Activated T-helper 1 cell treated with anti-CD3 and anti-CD28 coated beads, Interleukin-12 subunit alpha, Interleukin-12 subunit beta, Interleukin-2, Interleukin-4 antibody, amounts not matched to agents 30 ng/mL and 10 ng/mL and 1 ng/mL, durations not matched to agents 14 hours and 24 hours and 36 hours (primary cell): ENCODE results near the gene QSOX1. TPM values are rescaled to one million over a fixed set of nuclear protein-coding genes. Genes with fewer than 3 reads are reported as not detected.
A peak's percentile ranks its signal among the peaks of the same experiment; 100 is the strongest.

Source experiments
- DNase-seq: peaks from one replicate; pipeline ENCODE4 v3.0.0; 2021; ENCODE audit warnings: low spot score
- H3K27ac Mint-ChIP-seq: one replicate; pipeline ENCODE4 v1.8.0; 2021; ENCODE audit warnings: mild to moderate bottlenecking, mixed read lengths
- H3K27me3 Mint-ChIP-seq: one replicate; pipeline ENCODE4 v1.8.0; 2022; ENCODE audit warnings: mild to moderate bottlenecking, moderate library complexity, mixed read lengths; ENCODE audit not compliant: insufficient read depth
- H3K36me3 Mint-ChIP-seq: one replicate; pipeline ENCODE4 v1.8.0; 2021; ENCODE audit warnings: low read depth, mixed read lengths
- H3K4me1 Mint-ChIP-seq: one replicate; pipeline ENCODE4 v1.8.0; 2021; ENCODE audit warnings: low read depth, mixed read lengths
- H3K4me3 Mint-ChIP-seq: one replicate; pipeline ENCODE4 v1.8.0; 2021; ENCODE audit warnings: mild to moderate bottlenecking, moderate library complexity, mixed read lengths
- H3K9me3 Mint-ChIP-seq: one replicate; pipeline ENCODE4 v1.8.0; 2021; ENCODE audit warnings: mixed read lengths
- intact Hi-C: fragments of 100-400 bp; cut with micrococcal nuclease; formaldehyde crosslinking; loops from one replicate; pipeline ENCODE4 v1.15.1; 2024
- total RNA-seq: library from RNA; stranded (reverse); gene quantifications from 2 replicates; pipeline ENCODE4 v1.2.3, GENCODE V29; 2022

Gene QSOX1
- total RNA-seq, 1 donor from 2014 or later: 61.4 TPM

GRCh38 chr1:180155182-180155682 lies 563 bp downstream of the QSOX1 start:
- H3K9me3 Mint-ChIP-seq: no peaks in the 10 kb centered on the region
- H3K4me1 Mint-ChIP-seq: peaks cover 44% of the 10 kb centered on the region
- peak overlapping the region; percentile 87 for H3K4me3 Mint-ChIP-seq
- H3K27ac Mint-ChIP-seq: peak overlapping the region; percentile 94
- DNase-seq: no peak
- H3K36me3 Mint-ChIP-seq: no peaks in the 10 kb centered on the region
- H3K27me3 Mint-ChIP-seq: peaks cover 4% of the 10 kb centered on the region
- intact Hi-C loops: loop anchor here (1.0 kb wide), 2 partner anchors 13 to 201 kb away; partner anchors contain the start of gene CEP350

DNA sequence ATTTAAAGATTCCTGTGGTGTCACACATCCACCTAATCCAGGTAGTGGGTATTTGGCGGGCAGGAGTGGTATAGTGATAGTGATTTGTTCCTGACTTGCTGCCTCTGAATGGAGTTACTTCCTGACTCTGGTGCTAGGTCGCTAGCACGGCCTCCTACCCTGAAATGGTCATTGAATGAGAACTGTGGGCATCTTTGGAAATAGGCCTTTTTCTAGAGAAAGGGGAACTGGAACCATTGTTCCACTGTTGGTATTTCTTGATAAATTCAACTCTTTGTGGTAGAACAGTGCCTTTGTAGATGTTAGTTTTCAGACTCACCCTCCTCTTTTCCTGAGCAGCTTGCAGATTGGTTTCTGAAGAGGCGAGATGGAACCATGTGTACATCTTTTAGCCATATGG lies 1.5 kb downstream of the QSOX1 start:
- no peaks in the 10 kb centered on the region for H3K36me3 Mint-ChIP-seq
- no peak for DNase-seq
- no peak overlapping the region for H3K27ac Mint-ChIP-seq
- intact Hi-C loops: no loop called here
- H3K4me3 Mint-ChIP-seq: peak overlapping the region; percentile 87
- peaks cover 44% of the 10 kb centered on the region for H3K4me1 Mint-ChIP-seq
- peaks cover 2% of the 10 kb centered on the region for H3K27me3 Mint-ChIP-seq
- H3K9me3 Mint-ChIP-seq: no peaks in the 10 kb centered on the region

- DNase-seq: no peak
- peaks cover 44% of the 10 kb centered on the region for H3K4me1 Mint-ChIP-seq
- H3K27ac Mint-ChIP-seq: peak overlapping the region; percentile 19
- H3K9me3 Mint-ChIP-seq: no peaks in the 10 kb centered on the region
- peak overlapping the region; percentile 87 for H3K4me3 Mint-ChIP-seq
- H3K27me3 Mint-ChIP-seq: no peaks in the 10 kb centered on the region
- intact Hi-C loops: no loop called here
- no peaks in the 10 kb centered on the region for H3K36me3 Mint-ChIP-seq
These were observed 2.0 kb downstream of the QSOX1 start for GRCh38 chr1:180156631-180157091.

GRCh38 chr1:180157108-180157507 lies 2.4 kb downstream of the QSOX1 start:
- intact Hi-C loops: no loop called here
- Mint-ChIP-seq H3K36me3 (no peaks in the 10 kb centered on the region), H3K27ac (no peak overlapping the region), H3K4me3 (peak overlapping the region; percentile 87), H3K4me1 (peaks cover 44% of the 10 kb centered on the region), H3K27me3 (no peaks in the 10 kb centered on the region), H3K9me3 (no peaks in the 10 kb centered on the region)
- no peak for DNase-seq

DNA sequence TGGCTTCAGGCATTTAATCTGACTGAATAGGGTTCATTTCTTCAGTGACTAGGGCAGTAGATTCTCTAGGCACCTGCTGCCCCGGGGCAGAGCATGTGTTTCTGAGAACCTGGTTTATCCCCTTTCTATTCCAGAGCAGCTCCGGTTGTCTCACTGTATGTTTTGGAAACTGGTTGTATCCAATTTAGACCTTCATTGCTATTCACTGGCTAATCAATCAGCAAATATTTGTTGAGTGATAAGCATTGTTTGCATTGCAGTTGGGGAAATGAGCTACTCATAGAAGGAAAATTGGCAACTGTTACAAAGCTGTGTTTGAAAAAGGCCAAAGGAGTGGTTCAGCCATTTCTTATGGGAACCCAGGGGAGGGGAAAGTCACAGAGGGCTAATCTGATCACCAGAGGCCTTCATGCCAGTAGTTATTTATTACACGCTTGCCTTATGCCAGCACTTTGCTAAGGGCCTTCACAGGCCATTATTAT lies 2.9 kb downstream of the QSOX1 start:
- Mint-ChIP-seq H3K4me1 (peaks cover 40% of the 10 kb centered on the region), H3K4me3 (no peak overlapping the region), H3K36me3 (no peaks in the 10 kb centered on the region), H3K9me3 (no peaks in the 10 kb centered on the region), H3K27ac (no peak overlapping the region), H3K27me3 (no peaks in the 10 kb centered on the region)
- intact Hi-C loops: no loop called here
- DNase-seq: no peak

GRCh38 chr1:180158149-180159147 lies 3.8 kb downstream of the QSOX1 start:
- no peaks in the 10 kb centered on the region for H3K9me3 Mint-ChIP-seq
- H3K4me3 Mint-ChIP-seq: no peak overlapping the region
- no peaks in the 10 kb centered on the region for H3K36me3 Mint-ChIP-seq
- H3K27ac Mint-ChIP-seq: no peak overlapping the region
- no peak for DNase-seq
- peaks cover 39% of the 10 kb centered on the region for H3K4me1 Mint-ChIP-seq
- no peaks in the 10 kb centered on the region for H3K27me3 Mint-ChIP-seq
- intact Hi-C loops: no loop called here

- Mint-ChIP-seq H3K27me3 (no peaks in the 10 kb centered on the region), H3K36me3 (no peaks in the 10 kb centered on the region), H3K4me1 (peaks cover 41% of the 10 kb centered on the region), H3K9me3 (no peaks in the 10 kb centered on the region), H3K27ac (no peak overlapping the region), H3K4me3 (no peak overlapping the region)
- DNase-seq: no peak
- intact Hi-C loops: no loop called here
These were observed 5.7 kb downstream of the QSOX1 start for GRCh38 chr1:180160357-180160756.

- Mint-ChIP-seq H3K27me3 (no peaks in the 10 kb centered on the region), H3K4me3 (no peak overlapping the region), H3K9me3 (no peaks in the 10 kb centered on the region), H3K36me3 (no peaks in the 10 kb centered on the region), H3K27ac (no peak overlapping the region), H3K4me1 (peaks cover 15% of the 10 kb centered on the region)
- DNase-seq: no peak
- intact Hi-C loops: no loop called here
These were observed 8.4 kb downstream of the QSOX1 start for GRCh38 chr1:180163041-180163440.

- Mint-ChIP-seq H3K4me1 (peaks cover 11% of the 10 kb centered on the region), H3K9me3 (no peaks in the 10 kb centered on the region), H3K4me3 (no peak overlapping the region), H3K27me3 (no peaks in the 10 kb centered on the region), H3K27ac (no peak overlapping the region), H3K36me3 (no peaks in the 10 kb centered on the region)
- DNase-seq: no peak
- intact Hi-C loops: no loop called here
These were observed 10.4 kb downstream of the QSOX1 start for GRCh38 chr1:180165096-180165495.

DNA sequence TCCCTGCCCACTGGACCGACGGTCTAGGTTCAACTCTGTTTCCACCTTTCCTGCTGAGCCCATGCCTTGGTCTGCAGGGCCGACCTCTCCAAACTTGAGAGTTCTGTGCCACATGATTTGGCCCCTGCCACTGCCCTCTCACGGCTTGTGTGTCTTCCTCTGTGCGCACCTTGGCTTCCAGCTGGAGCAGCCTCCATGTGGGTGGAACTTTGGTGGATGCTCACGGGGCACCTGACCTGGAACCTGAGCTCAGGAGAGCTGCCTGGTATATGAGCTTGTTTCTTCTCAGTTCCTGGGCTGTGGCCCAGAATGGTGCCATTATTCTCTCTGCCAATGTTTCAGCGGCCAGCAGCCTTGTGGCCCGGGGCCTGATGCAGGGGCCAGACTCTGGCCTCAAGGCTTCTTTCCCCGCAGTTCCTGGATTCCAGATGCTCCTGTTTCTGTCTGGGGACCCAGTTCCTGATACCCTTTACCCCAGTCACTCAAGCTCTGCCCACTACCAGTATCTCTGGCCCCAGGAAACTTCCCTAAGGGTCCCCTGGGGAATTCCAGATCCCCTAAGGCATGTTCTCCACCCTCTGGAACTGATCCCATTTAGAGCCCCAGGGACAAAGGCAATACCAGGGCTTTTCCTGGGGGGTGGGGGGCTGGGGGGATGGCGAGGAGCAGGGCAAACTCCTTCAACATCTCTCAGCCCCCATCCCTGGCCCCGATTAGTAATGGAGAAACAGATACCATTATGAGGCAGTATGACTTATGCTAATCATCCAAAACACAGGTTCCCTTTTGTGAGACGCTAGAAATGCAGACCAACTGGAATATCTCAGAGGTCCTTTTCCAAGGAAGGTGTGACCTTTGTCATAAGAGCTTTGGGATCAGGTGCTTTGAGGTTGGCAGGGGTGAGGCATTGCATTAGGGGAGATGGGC lies 11.1 kb downstream of the QSOX1 start:
- Mint-ChIP-seq H3K36me3 (no peaks in the 10 kb centered on the region), H3K9me3 (no peaks in the 10 kb centered on the region), H3K4me1 (peaks cover 11% of the 10 kb centered on the region), H3K4me3 (no peak overlapping the region), H3K27me3 (no peaks in the 10 kb centered on the region), H3K27ac (no peak overlapping the region)
- DNase-seq: no peak
- intact Hi-C loops: no loop called here

GRCh38 chr1:180166436-180166800 lies 11.7 kb downstream of the QSOX1 start:
- H3K4me1 Mint-ChIP-seq: peaks cover 11% of the 10 kb centered on the region
- no peak overlapping the region for H3K27ac Mint-ChIP-seq
- intact Hi-C loops: no loop called here
- no peaks in the 10 kb centered on the region for H3K27me3 Mint-ChIP-seq
- H3K9me3 Mint-ChIP-seq: no peaks in the 10 kb centered on the region
- H3K36me3 Mint-ChIP-seq: no peaks in the 10 kb centered on the region
- no peak for DNase-seq
- H3K4me3 Mint-ChIP-seq: no peak overlapping the region

- H3K27me3 Mint-ChIP-seq: no peaks in the 10 kb centered on the region
- no peak overlapping the region for H3K4me3 Mint-ChIP-seq
- intact Hi-C loops: no loop called here
- peaks cover 11% of the 10 kb centered on the region for H3K4me1 Mint-ChIP-seq
- H3K36me3 Mint-ChIP-seq: no peaks in the 10 kb centered on the region
- no peak overlapping the region for H3K27ac Mint-ChIP-seq
- no peaks in the 10 kb centered on the region for H3K9me3 Mint-ChIP-seq
- no peak for DNase-seq
These were observed 12.5 kb downstream of the QSOX1 start for GRCh38 chr1:180167021-180167701.
